Activated T-helper 17 cell treated with anti-CD3 and anti-CD28 coated beads, Interleukin-2, amount 50 U/mL, for 72 hours (primary cell): ENCODE results near the gene LRRC8D. TPM values are rescaled to one million over a fixed set of nuclear protein-coding genes. Genes with fewer than 3 reads are reported as not detected.

ENCODE experiments used
- ATAC-seq: fragments of 150-1000 bp; cut with Tn5 transposase; replicated peaks from 2 replicates; pipeline ENCODE4 v1.10.0; 2021; ENCODE audit warnings: mild to moderate bottlenecking, moderate library complexity
- H3K27ac Mint-ChIP-seq: one replicate; pipeline ENCODE4 v1.8.0; 2022; ENCODE audit warnings: mixed read lengths
- H3K27me3 Mint-ChIP-seq: one replicate; pipeline ENCODE4 v1.8.0; 2022; ENCODE audit warnings: mixed read lengths
- H3K36me3 Mint-ChIP-seq: one replicate; pipeline ENCODE4 v1.8.0; 2022; ENCODE audit warnings: low read depth, mild to moderate bottlenecking, mixed read lengths
- H3K4me1 Mint-ChIP-seq: one replicate; pipeline ENCODE4 v1.8.0; 2022; ENCODE audit warnings: mixed read lengths
- H3K4me3 Mint-ChIP-seq: one replicate; pipeline ENCODE4 v1.8.0; 2022; ENCODE audit warnings: mild to moderate bottlenecking, mixed read lengths
- H3K9me3 Mint-ChIP-seq: one replicate; pipeline ENCODE4 v1.8.0; 2022; ENCODE audit warnings: mixed read lengths
- total RNA-seq, 2 donors: library from RNA; stranded (reverse); gene quantifications; one replicate each; pipeline ENCODE4 v1.2.3, GENCODE V29; 2022

Gene LRRC8D
- total RNA-seq, 2 donors from 2014 or later, result 15.2 to 24.0 TPM

DNA sequence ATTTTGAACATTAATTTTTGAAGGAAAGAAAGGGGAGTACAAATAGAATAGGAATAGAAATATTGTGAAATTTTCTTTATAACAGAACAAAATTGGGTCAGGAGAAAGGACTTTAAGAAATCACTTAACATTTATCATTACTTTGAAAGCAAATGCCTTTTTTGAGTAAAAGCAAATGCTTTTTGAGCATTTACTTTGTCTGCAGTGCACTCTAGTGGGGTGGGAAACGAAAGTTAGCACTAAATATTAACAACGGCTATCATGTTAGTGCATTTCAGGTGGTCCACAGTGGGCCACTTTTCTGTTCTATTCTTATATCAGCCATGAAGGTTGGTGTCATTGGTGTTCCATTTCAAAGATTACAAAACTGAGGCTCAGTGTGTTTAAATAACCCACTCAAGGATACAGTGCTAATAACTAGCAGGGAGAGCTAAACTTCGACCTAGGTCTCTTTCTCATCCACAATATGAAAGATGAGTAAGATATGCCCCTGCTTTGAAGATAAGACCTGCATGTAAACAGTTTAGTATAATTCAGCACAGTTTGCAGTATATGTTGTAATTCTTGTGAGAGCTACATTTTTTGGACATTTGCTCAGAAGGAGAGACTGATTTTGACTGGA is 13.4 kb downstream of the LRRC8D start:
- Mint-ChIP-seq H3K27ac (no peak overlapping the region), H3K4me3 (no peak overlapping the region), H3K4me1 (no peaks in the 10 kb centered on the region), H3K9me3 (no peaks in the 10 kb centered on the region), H3K27me3 (no peaks in the 10 kb centered on the region), H3K36me3 (no peaks in the 10 kb centered on the region)
- ATAC-seq, result no peak

DNA sequence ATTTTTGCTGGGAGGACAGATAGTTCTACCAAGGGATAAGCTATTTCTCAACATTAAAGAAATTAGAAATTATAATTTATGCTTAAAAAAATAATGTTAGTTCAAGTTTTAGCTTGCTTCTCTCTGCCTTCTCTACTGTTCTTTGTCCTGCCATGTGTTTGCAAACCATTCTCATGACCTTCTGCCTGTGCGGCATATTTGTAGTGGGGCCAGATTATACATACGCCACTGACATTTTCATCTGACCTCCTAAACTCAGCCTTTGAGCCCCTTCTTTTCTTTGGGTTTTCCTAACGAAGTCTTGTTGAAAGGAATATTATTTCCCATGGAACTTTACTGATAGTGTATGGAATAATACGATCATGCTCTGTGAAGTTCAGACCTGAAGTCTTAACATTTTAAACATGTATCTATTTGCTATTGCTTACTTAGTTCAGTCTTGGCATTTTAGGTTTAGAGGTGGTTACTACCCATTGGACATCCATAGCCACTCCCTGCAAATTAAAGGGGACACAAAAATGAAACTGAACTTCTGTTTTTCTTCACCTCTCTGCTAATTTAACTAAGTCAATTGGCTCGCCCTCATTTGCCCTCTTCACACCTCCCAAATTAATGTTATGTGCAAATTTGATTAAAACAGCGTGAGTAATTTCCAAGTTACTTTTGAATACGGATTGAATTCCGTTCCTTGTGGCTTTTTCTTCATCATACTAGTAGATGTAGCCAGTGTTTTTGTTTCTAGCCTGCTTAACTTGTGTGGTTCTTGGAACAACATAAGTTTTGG is 15.6 kb downstream of the LRRC8D start:
- H3K27ac Mint-ChIP-seq, result no peak overlapping the region
- H3K9me3 Mint-ChIP-seq, result no peaks in the 10 kb centered on the region
- no peaks in the 10 kb centered on the region for H3K27me3 Mint-ChIP-seq
- no peaks in the 10 kb centered on the region for H3K36me3 Mint-ChIP-seq
- no peaks in the 10 kb centered on the region for H3K4me1 Mint-ChIP-seq
- H3K4me3 Mint-ChIP-seq, result no peak overlapping the region
- no peak for ATAC-seq

- Mint-ChIP-seq H3K36me3 (no peaks in the 10 kb centered on the region), H3K27ac (no peak overlapping the region)
These were observed 16.2 kb downstream of the LRRC8D start for GRCh38 chr1:89837036-89837481.

GRCh38 chr1:89837510-89837909 is 16.7 kb downstream of the LRRC8D start:
- Mint-ChIP-seq H3K36me3 (no peaks in the 10 kb centered on the region), H3K27me3 (no peaks in the 10 kb centered on the region), H3K4me1 (peaks cover under 1% of the 10 kb centered on the region), H3K9me3 (no peaks in the 10 kb centered on the region), H3K4me3 (no peak overlapping the region), H3K27ac (no peak overlapping the region)
- no peak for ATAC-seq

More at GRCh38 chr1:89837036-89837481, 16.2 kb downstream of the LRRC8D start:
- H3K27me3 Mint-ChIP-seq, result no peaks in the 10 kb centered on the region
- no peaks in the 10 kb centered on the region for H3K9me3 Mint-ChIP-seq
- H3K4me3 Mint-ChIP-seq, result no peak overlapping the region
- no peaks in the 10 kb centered on the region for H3K4me1 Mint-ChIP-seq
- ATAC-seq, result no peak

- Mint-ChIP-seq H3K27me3 (no peaks in the 10 kb centered on the region), H3K36me3 (no peaks in the 10 kb centered on the region), H3K9me3 (no peaks in the 10 kb centered on the region), H3K27ac (no peak overlapping the region), H3K4me1 (peaks cover 5% of the 10 kb centered on the region), H3K4me3 (no peak overlapping the region)
- no peak for ATAC-seq
These were observed 18.7 kb downstream of the LRRC8D start for GRCh38 chr1:89839516-89839915.

GRCh38 chr1:89841507-89841906 is 20.7 kb downstream of the LRRC8D start:
- no peak for ATAC-seq
- peaks cover 16% of the 10 kb centered on the region for H3K36me3 Mint-ChIP-seq
- H3K4me3 Mint-ChIP-seq, result peak overlapping the region; percentile 96
- no peaks in the 10 kb centered on the region for H3K27me3 Mint-ChIP-seq
- peaks cover 20% of the 10 kb centered on the region for H3K4me1 Mint-ChIP-seq
- H3K27ac Mint-ChIP-seq, result no peak overlapping the region
- H3K9me3 Mint-ChIP-seq, result no peaks in the 10 kb centered on the region

DNA sequence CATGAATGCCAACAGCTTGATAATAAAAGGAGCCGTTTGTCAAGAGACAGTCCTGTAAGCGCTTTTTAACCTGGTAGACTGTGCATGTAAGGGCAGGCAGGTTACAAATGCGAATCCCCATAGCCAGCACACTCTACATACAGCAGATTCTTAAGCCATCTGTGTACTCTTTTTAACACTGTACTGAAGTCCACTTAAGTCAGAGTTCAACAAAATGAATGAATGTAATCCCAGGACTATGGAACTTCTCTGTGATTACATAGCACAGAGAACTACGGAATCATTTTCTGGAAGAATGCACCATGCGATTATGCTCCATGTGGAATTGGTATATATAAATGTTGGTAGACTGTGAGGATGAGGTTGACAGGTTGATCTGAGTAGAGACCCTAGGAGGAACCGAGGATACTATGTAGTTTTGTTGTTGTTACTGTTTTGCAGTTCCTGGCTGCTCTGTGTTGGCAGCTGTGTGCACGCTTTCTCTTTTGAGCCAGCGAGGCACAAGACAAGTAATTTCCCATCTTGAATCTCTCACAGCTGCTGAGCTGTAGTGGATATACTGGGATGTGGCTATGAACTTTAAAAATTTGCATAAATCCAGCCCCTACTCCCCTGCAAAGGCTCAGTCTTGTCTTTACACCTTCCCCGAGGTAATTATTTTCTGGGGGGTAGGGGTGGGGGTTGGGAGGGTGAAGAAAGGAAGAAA is 21.9 kb downstream of the LRRC8D start:
- no peaks in the 10 kb centered on the region for H3K27me3 Mint-ChIP-seq
- peak overlapping the region; percentile 93 for H3K27ac Mint-ChIP-seq
- H3K9me3 Mint-ChIP-seq, result no peaks in the 10 kb centered on the region
- H3K4me1 Mint-ChIP-seq, result peaks cover 20% of the 10 kb centered on the region
- H3K36me3 Mint-ChIP-seq, result peaks cover 24% of the 10 kb centered on the region
- ATAC-seq, result peak; percentile 46
- H3K4me3 Mint-ChIP-seq, result peak overlapping the region; percentile 96

GRCh38 chr1:89843273-89844130 is 22.7 kb downstream of the LRRC8D start:
- peak; percentile 88 for ATAC-seq
- peak overlapping the region; percentile 93 for H3K27ac Mint-ChIP-seq
- no peaks in the 10 kb centered on the region for H3K9me3 Mint-ChIP-seq
- H3K36me3 Mint-ChIP-seq, result peaks cover 31% of the 10 kb centered on the region
- H3K27me3 Mint-ChIP-seq, result no peaks in the 10 kb centered on the region
- peak overlapping the region; percentile 96 for H3K4me3 Mint-ChIP-seq
- H3K4me1 Mint-ChIP-seq, result peaks cover 20% of the 10 kb centered on the region

DNA sequence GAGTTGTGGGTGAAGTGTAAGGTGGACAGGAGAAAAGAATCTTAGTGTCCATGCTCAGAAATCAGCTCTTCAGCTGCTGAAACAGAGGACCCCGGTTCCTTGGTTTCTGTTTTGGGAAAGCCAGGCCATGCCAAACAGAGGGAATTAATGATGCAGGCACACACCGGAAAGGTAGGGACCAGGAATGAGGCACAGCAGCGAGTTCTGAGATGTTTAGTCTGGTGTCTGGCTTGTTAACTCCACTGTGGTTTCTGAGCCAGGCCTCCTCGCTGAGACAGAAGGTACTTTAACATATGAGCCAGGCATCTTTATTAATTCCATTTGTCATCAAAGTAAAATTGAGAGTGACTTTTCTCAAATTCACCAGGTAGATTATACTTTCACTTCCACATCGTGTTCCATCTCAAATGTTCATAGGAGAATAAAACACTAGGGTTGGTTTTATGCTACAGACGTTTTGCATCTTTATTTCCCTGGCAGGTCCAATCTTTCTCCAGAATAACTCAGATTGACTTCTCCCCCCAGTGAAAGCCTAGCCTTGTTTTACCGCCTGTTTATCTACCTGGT is 23.5 kb downstream of the LRRC8D start:
- ATAC-seq, result peak; percentile 49
- peak overlapping the region; percentile 96 for H3K4me3 Mint-ChIP-seq
- H3K36me3 Mint-ChIP-seq, result peaks cover 38% of the 10 kb centered on the region
- no peaks in the 10 kb centered on the region for H3K27me3 Mint-ChIP-seq
- H3K27ac Mint-ChIP-seq, result peak overlapping the region; percentile 93
- no peaks in the 10 kb centered on the region for H3K9me3 Mint-ChIP-seq
- peaks cover 20% of the 10 kb centered on the region for H3K4me1 Mint-ChIP-seq

GRCh38 chr1:89844860-89845259 is 24.0 kb downstream of the LRRC8D start:
- H3K36me3 Mint-ChIP-seq, result peaks cover 43% of the 10 kb centered on the region
- ATAC-seq, result peak; percentile 52

GRCh38 chr1:89847191-89847729 is 26.4 kb downstream of the LRRC8D start:
- Mint-ChIP-seq H3K36me3 (peaks cover 58% of the 10 kb centered on the region), H3K9me3 (no peaks in the 10 kb centered on the region), H3K27ac (peak overlapping the region; percentile 3), H3K4me1 (peaks cover 25% of the 10 kb centered on the region), H3K4me3 (peak overlapping the region; percentile 96), H3K27me3 (no peaks in the 10 kb centered on the region)
- no peak for ATAC-seq

More at GRCh38 chr1:89844860-89845259, 24.0 kb downstream of the LRRC8D start:
- Mint-ChIP-seq H3K4me1 (peaks cover 20% of the 10 kb centered on the region), H3K9me3 (no peaks in the 10 kb centered on the region), H3K27me3 (no peaks in the 10 kb centered on the region), H3K27ac (peak overlapping the region; percentile 93), H3K4me3 (peak overlapping the region; percentile 96)

DNA sequence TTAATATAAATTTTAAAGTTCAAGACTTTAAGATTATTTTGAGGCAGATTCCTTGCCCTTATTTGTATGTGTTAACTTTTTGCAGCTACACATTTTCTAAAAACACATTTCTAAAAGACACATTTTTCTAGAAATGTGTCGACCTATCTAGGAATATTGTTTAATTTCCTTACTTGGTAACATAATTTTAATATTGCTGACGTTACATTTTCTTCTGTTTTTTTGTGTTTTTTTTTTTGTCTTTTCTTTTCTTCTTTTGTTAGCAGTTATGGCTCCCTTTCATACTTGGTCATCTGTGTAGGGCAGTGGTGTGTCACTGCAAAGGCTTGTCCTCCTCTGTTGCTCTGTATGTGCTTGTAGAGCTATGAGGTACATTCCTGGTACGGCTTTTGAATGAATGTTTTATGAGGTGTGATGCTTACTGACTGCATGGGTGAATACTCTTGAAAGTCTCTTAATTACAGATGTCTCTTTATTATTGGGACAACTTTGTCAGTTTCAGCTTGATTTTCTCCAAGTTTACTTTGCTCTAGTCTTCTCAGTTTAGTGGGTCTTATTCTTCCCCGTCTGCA is 30.1 kb downstream of the LRRC8D start:
- Mint-ChIP-seq H3K27ac (no peak overlapping the region), H3K4me1 (peaks cover 11% of the 10 kb centered on the region), H3K4me3 (no peak overlapping the region), H3K36me3 (peaks cover 54% of the 10 kb centered on the region), H3K9me3 (no peaks in the 10 kb centered on the region), H3K27me3 (no peaks in the 10 kb centered on the region)
- no peak for ATAC-seq

DNA sequence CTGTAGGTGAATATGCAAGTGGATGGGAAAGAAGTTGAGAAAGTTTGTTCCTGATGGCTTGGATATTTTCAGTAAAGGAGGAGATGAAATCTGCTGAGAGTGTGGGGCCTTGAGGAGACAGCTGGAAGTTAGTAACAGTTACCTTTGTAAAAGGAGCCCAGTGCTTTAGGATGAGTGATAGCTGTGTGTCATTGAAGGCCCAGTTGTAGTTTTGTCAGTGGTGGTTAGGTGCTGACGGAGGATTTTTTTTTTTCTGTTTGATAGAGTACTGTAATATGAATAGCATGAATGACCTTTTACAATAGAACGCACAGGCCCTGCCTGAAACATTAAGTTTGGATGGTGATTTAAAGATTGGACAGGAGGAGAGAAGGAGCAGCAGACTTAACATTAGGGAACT is 33.3 kb downstream of the LRRC8D start:
- ATAC-seq, result peak; percentile 79
- no peak overlapping the region for H3K27ac Mint-ChIP-seq
- H3K4me3 Mint-ChIP-seq, result no peak overlapping the region
- H3K27me3 Mint-ChIP-seq, result no peaks in the 10 kb centered on the region
- peaks cover 5% of the 10 kb centered on the region for H3K4me1 Mint-ChIP-seq
- peaks cover 32% of the 10 kb centered on the region for H3K36me3 Mint-ChIP-seq
- no peaks in the 10 kb centered on the region for H3K9me3 Mint-ChIP-seq
